Muscle of back (tissue), 11 donors: ENCODE results near the gene LIME1. TPM values are rescaled to one million over a fixed set of nuclear protein-coding genes. Genes with fewer than 3 reads are reported as not detected.

Experiments
- DNase-seq, 3 donors: peaks; one replicate each; pipeline versions ENCODE4 v3.0.0 to v3.0.0-alpha.2; 2013
- polyA plus RNA-seq, 10 donors: library from polyadenylated mRNA; unstranded; fragments of 120-200 nt; gene quantifications; one replicate each; pipeline ENCODE4 v1.2.1, GENCODE V29; 2013; ENCODE audit not compliant: insufficient read length in 10 of 10

LIME1 gene
- polyA plus RNA-seq, 10 donors, result 1.9 to 9.7 (median 4.5) TPM

DNA sequence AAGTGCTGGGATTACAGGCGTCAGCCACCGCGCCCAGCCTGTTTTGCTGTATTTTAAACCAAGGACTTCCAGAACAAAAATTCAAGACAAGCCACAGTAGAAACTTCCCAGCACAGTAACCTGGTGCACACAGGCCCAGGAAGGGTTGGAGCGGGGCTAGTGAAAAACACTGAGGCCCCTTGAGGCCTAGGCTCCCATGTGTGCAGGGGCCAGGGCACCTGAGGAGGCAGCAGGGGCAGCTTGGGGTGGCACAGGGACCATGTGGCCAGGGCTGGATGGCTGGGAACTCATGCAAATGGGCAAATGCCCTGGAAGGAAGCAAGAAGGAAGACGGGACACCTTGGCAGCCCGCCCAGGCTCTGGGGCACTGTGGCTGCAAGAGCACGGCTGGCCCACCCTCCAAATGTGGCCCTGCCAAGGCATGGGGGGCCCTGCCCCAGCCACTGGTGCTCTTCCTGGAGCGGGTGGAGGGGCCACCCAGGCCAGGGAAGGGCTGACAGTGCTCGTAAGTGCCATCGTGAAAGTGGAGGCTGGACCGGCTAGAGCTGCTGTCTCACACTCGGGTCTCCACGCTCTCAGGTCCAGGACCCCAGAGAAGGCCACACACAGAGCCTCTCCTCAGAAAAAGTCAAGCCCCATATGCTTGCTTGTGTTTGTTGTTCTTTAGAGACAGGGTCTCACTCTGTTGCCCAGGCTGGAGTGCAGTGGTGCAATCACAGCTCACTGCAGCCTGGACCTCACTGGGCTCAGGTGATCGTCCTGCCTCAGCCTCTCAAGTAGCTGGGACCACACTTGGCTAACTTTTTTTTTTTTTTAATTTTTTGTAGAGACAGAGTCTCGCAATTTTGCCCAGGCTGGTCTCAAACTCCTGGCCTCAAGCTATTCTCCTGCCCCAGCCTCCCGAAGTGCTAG is 13.4 kb downstream of the LIME1 start:
- no peak for DNase-seq

DNA sequence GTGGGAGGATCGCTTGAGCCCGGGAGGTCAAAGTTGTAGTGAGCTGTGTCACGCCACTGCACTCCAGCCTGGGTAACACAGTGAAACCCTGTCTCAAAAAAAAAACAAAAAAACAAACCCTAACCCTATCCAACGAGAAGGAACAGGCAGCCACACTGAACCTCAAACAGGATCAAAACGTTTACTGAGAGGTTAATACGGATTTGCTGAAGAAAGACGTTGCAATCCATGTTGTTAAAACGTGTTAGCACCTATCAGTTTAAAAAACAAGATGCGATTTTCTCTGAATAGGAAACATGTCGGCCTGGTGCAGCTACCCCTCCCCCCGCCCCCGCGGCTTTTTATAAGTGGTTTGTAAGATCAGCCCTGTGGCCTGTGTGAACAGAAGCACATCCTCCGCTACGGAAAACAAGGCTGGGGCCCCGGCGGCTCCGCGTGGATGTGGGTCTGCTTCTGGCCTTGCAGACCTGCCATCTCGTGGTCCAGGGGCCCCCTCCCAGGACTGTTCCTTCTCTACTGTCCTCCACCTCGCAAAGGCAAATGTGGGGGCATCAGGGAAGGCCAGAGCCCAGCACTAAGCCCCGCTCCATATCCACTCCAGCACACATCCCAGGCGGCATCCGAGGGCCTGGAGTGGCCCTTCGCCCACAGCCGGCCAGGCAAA is 14.5 kb downstream of the LIME1 start:
- DNase-seq, result no peak

DNA sequence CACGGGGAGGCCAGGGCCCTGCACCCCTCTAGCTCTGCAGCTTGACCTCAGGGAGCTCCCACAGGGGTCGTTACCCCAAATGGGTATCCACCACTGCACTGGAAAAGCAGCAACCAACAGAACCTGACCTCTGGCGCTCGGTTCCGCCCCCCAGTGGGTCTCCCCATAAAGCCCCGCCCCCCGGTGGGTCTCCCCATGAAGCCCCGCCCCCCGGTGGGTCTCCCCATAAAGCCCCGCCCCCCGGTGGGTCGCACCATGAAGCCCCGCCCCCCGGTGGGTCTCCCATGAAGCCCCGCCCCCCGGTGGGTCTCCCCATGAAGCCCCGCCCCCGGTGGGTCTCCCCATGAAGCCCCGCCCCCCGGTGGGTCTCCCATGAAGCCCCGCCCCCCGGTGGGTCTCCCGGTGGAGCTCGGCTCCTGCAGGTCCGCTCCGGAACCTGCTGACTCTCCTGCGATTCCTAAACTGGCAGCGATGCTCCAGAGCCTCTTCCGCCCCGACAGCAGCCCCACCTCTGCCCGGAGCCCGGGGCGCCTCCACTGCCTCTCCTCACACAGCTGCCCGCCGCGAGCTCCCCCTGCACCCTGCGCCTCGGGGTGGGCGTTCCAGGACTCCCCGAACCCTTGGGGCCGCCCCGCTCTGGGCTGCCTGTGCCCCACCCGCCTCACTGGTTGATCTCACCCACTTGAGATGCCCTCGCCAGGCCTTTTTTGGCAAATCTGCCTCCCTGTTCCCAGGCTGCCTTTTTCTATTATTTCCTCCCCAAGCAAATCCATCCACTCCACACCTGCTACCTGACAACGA is 15.2 kb downstream of the LIME1 start:
- no peak for DNase-seq

DNA sequence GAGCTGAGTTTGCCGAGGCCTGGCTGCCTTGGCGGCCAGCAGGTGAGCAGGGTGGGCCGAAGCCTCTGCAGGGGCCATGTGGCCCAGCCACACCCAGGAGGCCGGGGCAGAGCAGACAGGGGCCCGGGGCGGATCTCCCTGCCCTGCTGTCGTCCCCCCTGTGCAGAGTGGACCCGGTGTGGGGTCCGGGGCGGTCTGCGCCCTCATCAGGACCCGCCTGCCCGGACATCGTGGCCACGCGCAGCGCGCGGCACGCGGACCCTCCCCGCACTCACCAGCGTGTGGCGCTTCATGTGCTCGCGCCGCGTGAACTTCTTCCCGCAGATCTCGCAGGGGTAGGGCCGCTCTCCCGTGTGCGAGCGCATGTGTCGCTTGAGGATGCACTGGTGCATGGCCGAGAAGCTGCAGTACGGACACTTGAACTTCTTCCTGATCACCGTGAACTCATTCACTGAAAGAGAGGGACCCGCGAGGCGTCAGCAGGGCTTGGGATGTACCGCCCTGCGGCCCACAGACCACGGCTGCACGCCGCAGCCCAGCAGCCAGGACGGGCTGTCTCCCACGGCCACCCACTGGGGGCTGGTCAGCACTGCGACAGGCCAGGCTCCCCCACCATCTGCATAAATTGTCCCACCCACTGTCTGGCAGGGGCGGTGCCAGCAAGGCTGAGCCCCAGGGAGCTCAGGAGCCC is 16.1 kb downstream of the LIME1 start:
- DNase-seq, result no peak

DNA sequence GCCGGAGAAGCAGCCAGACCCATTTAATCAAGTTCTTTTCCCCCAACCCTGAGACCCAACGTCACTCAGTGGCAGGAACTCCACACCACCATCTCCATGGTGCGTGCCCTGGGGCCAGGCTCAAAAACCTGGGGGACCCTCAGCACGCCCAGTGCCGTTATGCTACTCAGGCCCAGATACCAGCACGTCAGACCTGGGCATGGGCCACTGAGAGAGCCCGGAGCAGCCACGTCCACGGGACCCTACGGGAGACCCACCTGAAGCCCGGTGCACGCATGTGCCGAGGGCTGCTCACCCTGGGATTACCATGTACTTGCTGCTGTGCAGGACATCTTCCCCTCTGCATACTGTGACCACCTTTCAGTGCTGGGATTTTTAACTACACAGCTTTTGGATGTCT is 16.9 kb downstream of the LIME1 start:
- no peak for DNase-seq

DNA sequence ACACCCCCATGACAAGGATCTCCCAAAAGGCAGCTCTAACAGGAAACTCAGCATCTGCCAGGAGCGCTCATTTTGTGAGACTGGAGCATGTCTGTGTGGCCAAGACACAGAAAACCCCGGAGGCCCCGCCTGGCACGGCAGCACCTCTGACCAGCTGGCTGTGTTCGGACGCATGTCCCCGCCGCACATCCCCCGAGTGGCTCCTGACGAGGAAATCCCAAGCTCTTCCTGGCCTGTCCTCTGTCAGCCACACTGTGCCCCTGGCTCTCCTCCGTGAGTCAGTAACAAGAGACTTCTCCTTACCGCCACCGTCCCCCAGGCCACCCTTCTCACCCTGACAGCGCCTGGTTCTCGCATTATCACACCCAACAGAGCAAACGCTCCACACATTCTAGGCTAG is 17.5 kb downstream of the LIME1 start:
- DNase-seq, result no peak

DNA sequence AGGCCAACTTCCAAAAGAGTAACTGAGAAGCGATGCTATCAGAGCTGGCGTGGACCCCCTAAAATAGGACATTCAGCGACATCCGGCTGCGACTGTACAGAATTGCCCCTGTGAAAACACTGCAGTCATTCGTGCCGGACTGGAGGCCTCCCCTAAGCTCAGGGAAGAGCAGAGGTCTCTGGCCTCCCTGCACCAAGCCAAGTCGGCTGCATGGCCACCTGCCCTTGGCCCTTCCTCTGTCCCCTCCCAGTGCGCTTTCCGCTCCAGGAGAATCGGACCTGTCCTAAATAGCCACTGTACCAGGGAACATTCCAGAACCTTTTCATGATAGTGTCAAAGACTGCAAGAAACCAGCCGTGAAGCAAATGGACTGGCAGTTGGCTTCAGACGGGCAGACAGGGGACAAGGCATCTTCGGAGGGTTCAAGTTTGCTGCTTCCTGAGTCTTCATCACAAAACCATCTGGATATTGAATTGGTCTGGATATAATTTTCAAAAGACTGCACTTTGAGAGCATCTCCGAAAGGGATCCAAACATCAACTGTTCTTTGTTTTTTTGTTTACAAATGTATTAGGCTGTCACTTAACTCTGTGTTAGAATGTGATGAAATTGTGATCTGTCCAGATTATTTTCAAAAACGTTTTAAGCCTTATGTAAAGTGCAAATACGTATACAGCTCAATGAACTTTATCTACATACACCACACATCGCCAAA is 19.6 kb downstream of the LIME1 start:
- no peak for DNase-seq

DNA sequence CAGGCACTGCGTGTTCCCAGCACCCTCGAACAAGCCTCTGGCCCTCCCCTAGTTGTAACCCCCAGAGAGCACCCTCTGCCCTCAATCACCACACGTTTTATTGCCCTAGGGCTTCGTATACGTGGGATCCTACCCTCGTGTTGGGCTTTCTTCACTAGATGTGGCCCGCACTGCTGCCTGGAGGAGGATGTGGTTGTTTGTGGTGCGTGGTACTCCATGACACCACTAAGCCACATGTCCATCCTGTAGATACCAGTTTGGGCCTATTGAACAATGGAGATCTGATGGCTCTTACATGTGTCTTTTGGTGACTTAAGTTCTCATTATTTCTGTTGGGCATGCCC is 20.2 kb downstream of the LIME1 start:
- DNase-seq, result no peak

DNA sequence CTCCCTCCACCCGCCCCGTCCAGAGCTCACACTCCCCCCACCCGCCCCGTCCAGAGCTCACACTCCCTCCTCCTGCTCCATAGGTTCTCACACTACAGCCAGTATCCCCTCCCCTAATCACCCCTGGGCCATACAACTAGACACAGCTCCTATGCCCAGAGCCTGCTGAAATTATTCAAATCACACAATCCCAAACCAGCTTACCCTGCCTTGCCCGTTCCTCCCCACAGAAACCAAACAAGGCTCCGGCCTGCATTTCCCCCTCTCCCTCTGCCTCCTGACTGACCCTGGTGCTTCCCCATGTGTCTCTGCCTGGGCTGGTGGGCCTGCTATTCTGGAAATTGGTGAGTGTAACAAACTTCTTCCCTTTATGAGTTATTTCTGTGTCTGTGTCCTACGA is 21.7 kb downstream of the LIME1 start:
- DNase-seq, result no peak

DNA sequence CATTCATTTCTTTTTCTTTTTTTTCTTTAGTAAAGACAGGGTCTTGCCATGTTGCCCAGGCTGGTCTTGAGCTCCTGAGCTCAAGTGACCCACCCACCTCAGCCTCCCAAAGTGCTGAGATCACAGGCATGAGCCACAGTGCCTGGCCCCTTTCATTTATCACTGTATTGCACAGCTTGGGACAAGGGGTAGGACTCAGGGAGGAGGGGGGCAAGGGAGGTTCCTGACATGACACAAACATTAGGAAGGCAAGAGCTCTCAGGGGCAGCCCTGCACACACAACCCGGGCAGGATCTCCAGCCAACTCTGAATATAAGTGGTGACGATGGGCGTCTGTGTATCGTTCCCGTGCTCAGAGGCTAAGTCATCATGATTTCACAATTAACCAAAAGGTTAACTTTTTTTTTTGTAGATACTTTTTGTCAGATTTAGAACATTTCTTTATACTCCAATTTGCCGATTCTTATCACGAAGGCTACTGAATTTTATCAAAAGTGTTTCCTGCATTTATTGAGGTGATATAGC is 23.0 kb downstream of the LIME1 start:
- no peak for DNase-seq

DNA sequence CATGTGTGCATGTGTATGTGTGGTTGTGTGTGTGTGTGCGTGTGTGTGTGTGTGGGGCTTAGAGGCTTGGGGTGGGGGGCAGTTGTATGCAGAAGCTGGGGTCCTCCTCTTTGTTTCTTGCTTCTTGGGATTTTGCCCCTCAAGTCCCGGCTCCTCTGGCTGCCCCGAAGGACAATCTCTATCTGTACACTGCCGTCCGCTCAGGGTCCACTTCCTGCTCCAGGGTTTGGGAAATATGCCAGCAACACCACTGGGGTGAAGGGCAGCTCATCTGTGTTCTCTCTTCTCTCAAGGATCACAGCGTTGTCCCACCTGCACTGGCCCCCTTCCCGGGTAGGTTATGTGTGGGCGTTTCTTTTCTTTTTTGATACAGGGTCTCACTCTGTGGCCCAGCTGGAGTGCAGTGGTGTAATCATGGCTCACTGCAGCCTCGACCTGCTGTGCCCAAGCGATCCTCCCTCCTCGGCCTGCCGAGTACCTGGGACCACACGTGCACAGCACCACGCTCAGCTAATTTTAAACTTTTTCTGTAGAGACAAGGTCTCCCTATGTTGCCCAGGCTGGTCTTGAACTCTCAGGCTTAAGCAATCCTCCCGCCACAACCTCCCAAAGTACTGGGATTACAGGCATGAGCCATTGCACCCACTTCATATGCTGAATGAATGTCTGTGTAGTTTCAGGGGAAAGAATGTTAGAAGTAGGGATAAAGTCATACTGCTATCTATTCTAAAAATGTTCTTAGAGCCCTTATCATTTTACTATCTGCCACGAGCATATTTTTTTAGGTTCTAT is 28.8 kb downstream of the LIME1 start:
- DNase-seq, result no peak

DNA sequence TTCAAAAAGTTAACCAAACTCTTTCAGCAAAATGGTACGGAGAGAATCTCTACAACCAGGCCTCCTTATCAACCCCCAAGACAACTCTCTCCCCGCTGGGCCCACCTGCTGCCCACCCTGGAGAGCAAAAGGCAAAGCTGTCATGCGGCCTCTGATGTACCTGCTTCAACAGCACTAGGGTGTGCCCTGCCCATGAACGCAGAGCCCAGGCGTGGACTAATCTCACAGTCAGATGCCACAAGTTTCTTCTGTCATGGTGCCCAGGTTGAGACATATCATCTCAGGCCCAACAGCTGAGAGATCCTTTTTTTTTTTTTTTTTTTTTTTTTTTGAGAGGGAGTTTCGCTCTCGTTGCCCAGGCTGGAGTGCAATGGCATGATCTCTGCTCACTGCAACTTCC is 29.4 kb downstream of the LIME1 start:
- DNase-seq, result no peak

DNA sequence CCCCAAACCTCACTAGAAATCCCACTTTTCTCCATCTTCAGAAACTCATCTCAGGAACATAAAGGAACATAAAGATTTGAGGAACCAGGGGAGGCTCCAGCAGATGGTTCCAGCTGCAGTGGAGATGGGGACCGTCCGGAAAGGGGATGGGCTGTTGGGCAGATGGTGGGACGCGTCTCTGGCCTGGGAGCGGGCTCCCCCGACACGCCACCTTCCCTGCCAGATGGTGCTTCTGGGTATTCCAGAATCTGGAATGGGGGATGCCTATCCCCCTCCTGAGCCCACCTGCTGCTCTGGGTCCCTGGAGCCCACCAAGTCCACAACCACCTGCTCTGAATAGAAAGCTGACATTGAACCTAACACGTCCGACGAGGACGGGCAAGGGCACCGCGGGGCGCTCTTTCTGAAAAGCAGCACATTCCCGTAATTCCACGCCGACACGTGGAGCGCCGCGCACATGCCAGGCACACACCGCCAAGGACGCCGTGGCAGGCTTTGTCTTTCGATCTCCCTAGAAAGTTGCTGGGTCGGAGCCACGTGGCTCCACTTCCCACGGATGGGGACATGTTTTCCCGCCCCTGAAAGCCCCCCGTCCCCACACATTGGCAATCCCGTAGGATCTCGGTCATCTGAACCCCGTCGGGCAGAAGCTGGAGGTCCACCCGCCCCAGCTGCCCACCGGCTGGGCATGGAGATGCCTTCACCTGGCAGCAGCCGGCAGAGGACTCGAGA is 30.4 kb downstream of the LIME1 start:
- no peak for DNase-seq

DNA sequence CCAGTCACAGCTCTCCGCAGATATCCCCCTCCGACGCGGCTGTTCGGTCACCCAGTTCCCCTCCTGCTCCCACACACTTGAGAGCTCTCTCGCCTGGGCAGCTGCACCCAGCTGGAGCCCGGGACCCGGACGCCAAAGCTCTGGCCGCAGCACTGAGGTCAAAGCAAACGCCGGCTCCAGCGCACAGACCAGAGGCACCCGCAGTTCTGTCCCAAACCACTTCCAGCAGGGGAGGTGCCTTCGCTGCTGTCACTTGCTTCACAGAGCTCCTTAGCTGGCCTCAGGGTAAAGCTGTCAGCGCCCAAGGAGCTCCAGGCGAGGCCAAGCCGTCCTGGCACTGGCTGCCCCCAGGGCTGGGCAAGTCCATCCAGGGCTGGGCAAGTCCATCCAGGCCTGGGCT is 31.0 kb downstream of the LIME1 start:
- DNase-seq, result peak in 1 of 3 donors; percentile 29

DNA sequence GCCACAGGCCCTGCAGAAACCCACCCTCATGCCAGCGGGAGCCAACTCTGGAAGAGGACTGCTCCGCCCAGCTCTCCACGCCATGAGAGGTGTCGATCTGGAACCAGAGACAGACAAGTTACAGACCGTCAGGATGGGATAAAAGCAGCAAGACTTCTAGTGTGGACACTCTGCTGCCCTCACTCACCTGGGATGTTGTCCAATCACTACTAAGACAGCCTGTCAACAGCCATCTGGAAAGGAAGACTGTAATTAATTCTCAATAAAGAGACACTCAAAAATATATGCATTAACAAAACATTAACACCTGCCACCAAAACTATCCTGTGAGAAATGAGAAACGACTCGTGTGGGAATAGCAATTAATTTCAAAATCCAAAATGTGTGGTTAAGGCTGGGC is 31.4 kb downstream of the LIME1 start:
- DNase-seq, result no peak

DNA sequence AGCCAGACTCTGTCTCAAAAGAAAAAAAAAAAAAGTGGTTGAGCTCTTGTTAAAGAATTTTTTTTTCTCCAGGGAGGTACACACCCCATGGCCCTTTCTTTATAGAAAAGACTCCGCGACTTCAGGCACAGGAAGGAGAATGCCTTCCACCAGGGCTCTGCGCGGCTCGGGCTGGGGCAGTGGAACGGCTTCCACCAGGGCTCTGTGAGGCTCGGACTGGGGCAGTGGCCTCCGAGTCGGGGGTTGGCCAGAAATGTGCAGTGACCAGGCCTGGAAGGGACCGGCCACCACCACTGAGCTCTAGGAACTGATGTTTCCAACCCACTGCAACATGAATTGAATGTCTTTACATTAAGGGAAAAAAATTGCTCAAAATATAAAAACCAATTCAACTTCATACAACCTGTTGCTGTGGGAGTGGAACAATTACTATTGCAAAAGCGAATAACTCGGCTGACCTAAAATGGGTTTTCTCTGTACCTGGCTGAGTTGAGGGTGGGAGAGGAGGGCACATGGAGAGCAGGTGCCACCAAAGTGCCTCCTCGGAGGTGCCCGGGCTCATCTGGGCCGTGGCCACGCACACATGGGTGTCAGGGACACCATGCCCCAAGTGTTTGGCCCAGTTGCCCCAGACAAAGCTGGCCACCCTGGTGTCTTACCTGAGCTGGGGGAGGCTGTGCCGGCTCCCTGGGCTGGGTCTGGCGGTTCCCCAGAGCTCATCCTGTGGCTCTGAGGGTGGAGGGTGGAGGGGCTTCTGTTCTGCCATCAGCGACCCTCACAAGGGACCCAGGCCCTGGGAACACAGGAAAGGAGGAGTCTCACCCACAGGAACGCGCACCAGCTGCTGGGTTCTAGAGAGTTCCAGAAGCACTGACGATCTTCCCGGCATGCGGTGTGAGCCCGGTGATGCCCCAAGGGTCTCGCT is 32.4 kb downstream of the LIME1 start:
- DNase-seq, result no peak

DNA sequence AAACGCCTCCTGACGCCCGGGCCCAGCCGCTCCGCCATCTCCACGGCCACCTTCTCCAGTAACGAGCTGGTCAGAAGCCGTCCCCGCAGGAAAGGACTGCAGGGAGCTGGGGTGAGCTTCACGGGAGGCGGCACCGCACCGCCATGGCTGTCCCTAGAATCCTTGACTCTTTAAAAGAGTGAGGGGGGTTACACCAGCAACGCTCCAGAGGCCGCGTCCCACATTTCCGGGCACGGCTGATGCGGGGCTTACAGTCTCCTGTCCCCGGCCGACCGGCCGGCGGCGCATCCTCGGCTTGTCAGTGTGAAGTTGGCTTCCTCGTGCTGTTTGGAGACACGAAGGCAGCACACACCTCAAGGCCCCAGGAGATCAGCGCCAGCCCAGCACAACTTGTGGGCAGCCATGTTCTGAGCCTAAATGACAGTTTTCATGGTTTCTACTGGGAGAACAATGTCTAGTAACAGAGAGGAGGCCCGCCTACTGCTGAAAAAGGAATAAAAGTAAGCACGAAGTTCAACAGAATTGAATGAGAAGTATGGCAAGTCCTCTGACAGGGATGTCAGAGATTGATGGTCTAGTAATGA is 33.5 kb downstream of the LIME1 start:
- DNase-seq, result no peak
